ENCODE results near the gene TRAM2. TPM values are rescaled to one million over a fixed set of nuclear protein-coding genes. Genes with fewer than 3 reads are reported as not detected.

Gene TRAM2
- total RNA-seq, 6 experiments from 2014 or later, result 191 to 235 (median 215) TPM

DNA sequence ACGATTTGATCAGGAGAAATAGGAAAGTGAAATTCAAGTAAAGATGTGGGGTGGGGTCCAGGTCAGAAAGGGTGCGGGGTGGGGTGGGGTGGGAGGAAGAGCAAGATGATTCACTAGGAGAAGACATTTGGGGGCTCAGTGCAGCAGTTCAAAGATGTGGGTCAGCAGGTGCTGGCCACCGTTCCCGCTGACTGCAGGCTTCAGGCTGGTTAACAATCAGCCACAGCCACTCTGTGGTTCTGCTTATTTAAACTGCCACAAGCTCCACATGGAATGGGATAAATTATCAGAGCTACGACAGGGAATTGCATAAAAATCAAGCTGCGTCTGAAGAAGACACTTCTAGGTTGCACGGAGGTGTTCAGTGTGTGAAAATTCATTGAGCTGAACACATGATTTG lies 49.4 kb downstream of the TRAM2 start:
- Mint-ChIP-seq H3K27me3 (ENCODE audit: insufficient read depth) (peaks cover 6% of the 10 kb centered on the region), H3K36me3 (ENCODE audit: low read depth) (peaks cover 53% of the 10 kb centered on the region), H3K27ac (peak overlapping the region; percentile 40), H3K4me1 (ENCODE audit: low read depth) (peaks cover 82% of the 10 kb centered on the region), H3K4me3 (no peak overlapping the region; the same call in 1 of the 2 replicates), H3K9me3 (no peaks in the 10 kb centered on the region)
- DNase-seq, result no peak
- TF ChIP-seq, protein P1, sequence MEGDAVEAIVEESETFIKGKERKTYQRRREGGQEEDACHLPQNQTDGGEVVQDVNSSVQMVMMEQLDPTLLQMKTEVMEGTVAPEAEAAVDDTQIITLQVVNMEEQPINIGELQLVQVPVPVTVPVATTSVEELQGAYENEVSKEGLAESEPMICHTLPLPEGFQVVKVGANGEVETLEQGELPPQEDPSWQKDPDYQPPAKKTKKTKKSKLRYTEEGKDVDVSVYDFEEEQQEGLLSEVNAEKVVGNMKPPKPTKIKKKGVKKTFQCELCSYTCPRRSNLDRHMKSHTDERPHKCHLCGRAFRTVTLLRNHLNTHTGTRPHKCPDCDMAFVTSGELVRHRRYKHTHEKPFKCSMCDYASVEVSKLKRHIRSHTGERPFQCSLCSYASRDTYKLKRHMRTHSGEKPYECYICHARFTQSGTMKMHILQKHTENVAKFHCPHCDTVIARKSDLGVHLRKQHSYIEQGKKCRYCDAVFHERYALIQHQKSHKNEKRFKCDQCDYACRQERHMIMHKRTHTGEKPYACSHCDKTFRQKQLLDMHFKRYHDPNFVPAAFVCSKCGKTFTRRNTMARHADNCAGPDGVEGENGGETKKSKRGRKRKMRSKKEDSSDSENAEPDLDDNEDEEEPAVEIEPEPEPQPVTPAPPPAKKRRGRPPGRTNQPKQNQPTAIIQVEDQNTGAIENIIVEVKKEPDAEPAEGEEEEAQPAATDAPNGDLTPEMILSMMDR (IDR thresholded peaks at IDR 0.05), result no peak

DNA sequence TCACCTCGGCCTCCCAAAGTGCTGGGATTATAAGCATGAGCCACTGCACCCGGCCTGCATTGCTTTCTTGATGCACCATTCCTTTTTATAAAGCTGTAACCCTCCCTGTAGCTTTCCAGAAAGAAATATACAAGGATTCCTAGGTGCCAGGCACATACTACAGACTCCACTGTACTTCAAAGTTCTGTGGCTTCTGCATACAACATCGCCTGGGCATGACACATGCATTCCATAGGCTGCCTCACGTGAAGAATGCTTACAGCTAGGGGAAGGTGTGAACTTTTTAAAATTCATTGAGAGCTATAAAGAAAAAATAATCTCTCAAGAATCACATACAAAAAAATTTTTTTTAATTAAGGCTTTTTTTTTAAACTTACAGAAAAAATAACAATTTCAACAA lies 50.2 kb downstream of the TRAM2 start:
- no peaks in the 10 kb centered on the region for H3K9me3 Mint-ChIP-seq
- peak; percentile 59 for DNase-seq
- H3K36me3 Mint-ChIP-seq (ENCODE audit: low read depth), result peaks cover 47% of the 10 kb centered on the region
- peaks cover 8% of the 10 kb centered on the region for H3K27me3 Mint-ChIP-seq (ENCODE audit: insufficient read depth)
- 0 out of 2 replicates have a peak overlapping the region, but pooled peaks have one; percentile 17 for H3K4me3 Mint-ChIP-seq
- H3K4me1 Mint-ChIP-seq (ENCODE audit: low read depth), result peaks cover 82% of the 10 kb centered on the region
- TF ChIP-seq, protein P1 (IDR thresholded peaks at IDR 0.05), result no peak
- H3K27ac Mint-ChIP-seq, result peak overlapping the region; percentile 70

DNA sequence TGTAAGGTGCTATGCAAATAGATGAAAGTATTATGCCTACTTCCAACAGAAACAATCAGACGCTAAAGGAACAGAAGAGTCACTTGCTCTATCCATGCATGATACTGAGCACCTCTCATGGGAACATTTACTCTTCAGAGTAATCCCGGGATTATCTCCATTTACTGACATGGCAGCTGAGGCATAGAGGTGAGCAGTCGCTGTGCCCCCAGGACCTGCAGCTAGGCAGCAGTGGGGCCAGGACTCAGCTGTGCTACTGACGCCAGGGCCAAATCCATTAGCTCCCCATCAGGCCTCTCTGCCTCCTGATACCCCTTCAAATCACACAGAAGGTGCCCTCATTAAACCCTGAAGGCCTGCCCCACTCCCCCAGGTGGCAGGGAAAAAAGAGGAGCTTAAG lies 51.9 kb downstream of the TRAM2 start:
- Mint-ChIP-seq H3K27ac (peak overlapping the region; percentile 70), H3K4me3 (no peak overlapping the region), H3K4me1 (ENCODE audit: low read depth) (peaks cover 83% of the 10 kb centered on the region), H3K27me3 (ENCODE audit: insufficient read depth) (peaks cover 8% of the 10 kb centered on the region; the same call in 1 of the 2 replicates), H3K9me3 (no peaks in the 10 kb centered on the region), H3K36me3 (ENCODE audit: low read depth) (peaks cover 42% of the 10 kb centered on the region)
- TF ChIP-seq, protein P1 (IDR thresholded peaks at IDR 0.05), result no peak
- no peak for DNase-seq

DNA sequence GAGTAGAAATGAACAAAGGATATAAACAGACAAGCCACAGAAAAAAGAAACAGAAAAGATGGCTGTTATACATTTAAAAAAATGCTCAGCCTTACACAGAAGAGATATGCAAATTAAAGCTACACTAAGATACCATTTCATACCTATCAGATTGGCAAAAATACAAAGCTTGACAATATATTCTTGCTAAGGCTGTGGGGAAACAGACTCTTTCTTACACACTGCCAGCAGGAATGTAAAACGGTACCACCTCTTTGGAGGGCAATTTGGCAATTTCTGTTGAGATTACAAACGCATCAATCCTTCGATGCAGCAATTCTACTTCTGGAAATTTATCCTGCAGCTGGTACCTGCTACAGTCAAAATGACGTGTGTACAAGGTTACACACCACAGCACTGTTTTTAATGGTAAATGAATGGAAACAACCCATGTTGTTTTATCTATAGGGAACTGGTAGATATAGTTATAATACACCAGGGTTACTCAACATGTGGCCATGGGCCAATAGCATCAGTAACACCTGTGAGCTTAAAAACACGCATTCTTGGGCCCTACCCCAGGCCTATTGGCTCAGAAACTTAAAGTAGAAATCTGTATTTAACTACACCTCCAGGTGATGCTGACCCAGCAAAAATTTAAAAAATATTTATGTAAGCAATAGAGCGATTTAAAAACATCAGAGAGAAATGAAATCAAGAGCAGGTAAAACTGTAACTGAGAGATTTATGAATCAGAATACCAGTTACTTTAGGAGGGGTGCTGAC lies 53.3 kb downstream of the TRAM2 start:
- peak overlapping the region; percentile 92 for H3K27ac Mint-ChIP-seq
- no peaks in the 10 kb centered on the region for H3K9me3 Mint-ChIP-seq
- peaks cover 96% of the 10 kb centered on the region for H3K4me1 Mint-ChIP-seq (ENCODE audit: low read depth)
- H3K27me3 Mint-ChIP-seq (ENCODE audit: insufficient read depth), result peaks cover 7% of the 10 kb centered on the region
- no peak for DNase-seq
- TF ChIP-seq, protein P1 (IDR thresholded peaks at IDR 0.05), result no peak
- peaks cover 50% of the 10 kb centered on the region for H3K36me3 Mint-ChIP-seq (ENCODE audit: low read depth)
- H3K4me3 Mint-ChIP-seq, result no peak overlapping the region; the same call in 1 of the 2 replicates

DNA sequence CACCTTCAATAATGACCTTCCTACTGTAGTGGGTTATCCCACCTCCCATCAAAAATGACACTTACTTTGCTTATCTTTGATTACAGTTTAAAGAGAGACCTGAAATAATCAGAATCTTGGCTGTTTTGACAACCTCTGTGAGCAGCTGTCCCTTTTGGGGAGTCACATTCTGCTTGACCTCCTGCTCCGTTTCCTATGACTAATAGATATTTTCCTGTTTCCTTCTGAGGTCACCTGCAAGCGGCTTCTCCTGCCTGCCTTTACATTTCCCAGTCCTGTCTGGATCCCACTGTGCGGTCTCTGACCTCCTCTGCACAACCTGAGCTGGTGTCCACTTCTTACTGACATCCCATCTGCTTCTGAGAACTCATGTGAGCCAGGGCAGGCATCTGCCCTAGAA lies 54.2 kb downstream of the TRAM2 start:
- Mint-ChIP-seq H3K4me1 (ENCODE audit: low read depth) (peaks cover 99% of the 10 kb centered on the region), H3K4me3 (peak overlapping the region; percentile 69; the same call in 1 of the 2 replicates), H3K27me3 (ENCODE audit: insufficient read depth) (peaks cover 6% of the 10 kb centered on the region), H3K36me3 (ENCODE audit: low read depth) (peaks cover 58% of the 10 kb centered on the region), H3K27ac (peak overlapping the region; percentile 92), H3K9me3 (no peaks in the 10 kb centered on the region)
- TF ChIP-seq, protein P1 (IDR thresholded peaks at IDR 0.05), result no peak
- no peak for DNase-seq

Measured in HFFc6 (cell line).